ENCODE data around the gene RBM5.

DNA sequence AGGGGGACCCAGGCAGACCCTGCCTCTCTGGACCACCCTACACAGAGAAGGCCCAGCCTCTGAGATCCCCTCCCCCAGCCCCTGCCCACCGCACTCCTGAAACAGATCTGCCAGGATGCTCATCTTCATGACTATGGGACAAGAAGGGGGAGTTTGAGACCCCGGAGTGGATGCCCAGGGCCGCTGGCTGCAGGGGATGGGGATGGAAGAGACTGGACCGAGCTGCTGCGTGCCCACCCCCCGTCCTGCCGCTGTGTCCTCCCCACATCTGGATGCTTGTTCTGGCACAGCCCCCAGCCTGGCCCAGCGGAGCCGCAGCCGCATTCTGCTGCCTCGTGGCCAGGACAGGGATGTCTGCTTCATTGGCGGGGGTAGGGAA, 36.1 kb downstream of the RBM5 start:
- TF ChIP-seq, protein P1, sequence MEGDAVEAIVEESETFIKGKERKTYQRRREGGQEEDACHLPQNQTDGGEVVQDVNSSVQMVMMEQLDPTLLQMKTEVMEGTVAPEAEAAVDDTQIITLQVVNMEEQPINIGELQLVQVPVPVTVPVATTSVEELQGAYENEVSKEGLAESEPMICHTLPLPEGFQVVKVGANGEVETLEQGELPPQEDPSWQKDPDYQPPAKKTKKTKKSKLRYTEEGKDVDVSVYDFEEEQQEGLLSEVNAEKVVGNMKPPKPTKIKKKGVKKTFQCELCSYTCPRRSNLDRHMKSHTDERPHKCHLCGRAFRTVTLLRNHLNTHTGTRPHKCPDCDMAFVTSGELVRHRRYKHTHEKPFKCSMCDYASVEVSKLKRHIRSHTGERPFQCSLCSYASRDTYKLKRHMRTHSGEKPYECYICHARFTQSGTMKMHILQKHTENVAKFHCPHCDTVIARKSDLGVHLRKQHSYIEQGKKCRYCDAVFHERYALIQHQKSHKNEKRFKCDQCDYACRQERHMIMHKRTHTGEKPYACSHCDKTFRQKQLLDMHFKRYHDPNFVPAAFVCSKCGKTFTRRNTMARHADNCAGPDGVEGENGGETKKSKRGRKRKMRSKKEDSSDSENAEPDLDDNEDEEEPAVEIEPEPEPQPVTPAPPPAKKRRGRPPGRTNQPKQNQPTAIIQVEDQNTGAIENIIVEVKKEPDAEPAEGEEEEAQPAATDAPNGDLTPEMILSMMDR (optimal IDR thresholded peaks at IDR 0.05 in 1 of 3, IDR thresholded peaks at IDR 0.05 in 1 of 3, conservative IDR thresholded peaks at IDR 0.05 in 1 of 3; ENCODE audit: extremely low read depth in 1 of 3, insufficient read depth in 2 of 3, low read length in 3 of 3), result no peak
- TF ChIP-seq EZH2 (IDR thresholded peaks at IDR 0.05; ENCODE audit: low read length), result no peak

All from keratinocyte (primary cell).